K562 (cell line): Measurements from ENCODE around the gene DOP1A. TPM values are rescaled to one million over a fixed set of nuclear protein-coding genes. Genes with fewer than 3 reads are reported as not detected.
A peak's percentile ranks its signal among the peaks of the same experiment; 100 is the strongest.

Experiments
- BRD9 ChIP-seq: fragments of 450-650 bp; IDR thresholded peaks from 2 replicates; pipeline ENCODE4 v1.6.1; 2018; ENCODE audit warnings: low read depth; ENCODE audit not compliant: partially characterized antibody
- CBFB ChIP-seq: sonication (generic); formaldehyde crosslinking; IDR thresholded peaks from 2 replicates; pipeline ENCODE4 v1.4.0; 2020; ENCODE audit warnings: mild to moderate bottlenecking, missing genetic modification reagents
- EP400 ChIP-seq: fragments of 450-650 bp; IDR thresholded peaks from 2 replicates; pipeline ENCODE4 v1.6.1; 2017; ENCODE audit warnings: antibody characterized with exemption, mild to moderate bottlenecking, moderate library complexity
- FIP1L1 ChIP-seq: fragments of 200-400 bp; formaldehyde crosslinking; IDR thresholded peaks from 2 replicates; pipeline ENCODE4 v1.6.1; 2018; ENCODE audit warnings: mild to moderate bottlenecking, low read depth, low read length; ENCODE audit not compliant: poor library complexity, severe bottlenecking
- HNRNPL ChIP-seq: fragments of 200-400 bp; formaldehyde crosslinking; IDR thresholded peaks from 2 replicates; pipeline ENCODE4 v1.6.1; 2017; ENCODE audit warnings: low read depth, mild to moderate bottlenecking, low read length
- MED1 ChIP-seq: sonication (generic); formaldehyde crosslinking; IDR thresholded peaks from 2 replicates; pipeline ENCODE4 v1.8.1; 2023; ENCODE audit warnings: missing genetic modification reagents, borderline replicate concordance
- NEUROD1 ChIP-seq: fragments of 150-350 bp; IDR thresholded peaks from 2 replicates; pipeline ENCODE4 v1.6.1; 2014; ENCODE audit warnings: borderline replicate concordance, low read length, low read depth; ENCODE audit not compliant: partially characterized antibody
- PCBP1 ChIP-seq: fragments of 200-400 bp; formaldehyde crosslinking; IDR thresholded peaks from 2 replicates; pipeline ENCODE4 v1.6.1; 2018; ENCODE audit warnings: mild to moderate bottlenecking, low read depth, low read length; ENCODE audit not compliant: poor library complexity, severe bottlenecking
- PTTG1 ChIP-seq: fragments of 450-650 bp; IDR thresholded peaks from 2 replicates; pipeline ENCODE4 v1.6.1; 2016; ENCODE audit warnings: low read depth, mild to moderate bottlenecking, missing genetic modification characterization, missing compliant biosample characterization
- TAF15 ChIP-seq: fragments of 200-400 bp; formaldehyde crosslinking; IDR thresholded peaks from 2 replicates; pipeline ENCODE4 v1.6.1; 2017; ENCODE audit warnings: mild to moderate bottlenecking, low read depth, low read length, moderate library complexity
- ZC3H4 ChIP-seq: sonication (generic); formaldehyde crosslinking; IDR thresholded peaks from 2 replicates; pipeline ENCODE4 v1.9.0; 2021; ENCODE audit warnings: missing genetic modification reagents, borderline replicate concordance
- ZFP36 ChIP-seq: fragments of 150-350 bp; IDR thresholded peaks from 2 replicates; pipeline ENCODE4 v1.6.1; 2018; ENCODE audit warnings: low read length, low read depth; ENCODE audit not compliant: partially characterized antibody
- ZNF57 ChIP-seq: fragments of 450-650 bp; formaldehyde crosslinking; IDR thresholded peaks from 2 replicates; pipeline ENCODE4 v1.4.0; 2020; ENCODE audit warnings: mild to moderate bottlenecking, moderate library complexity
- polyA plus RNA-seq, 8 experiments: library from polyadenylated mRNA; depleted of rRNA in 4 of 8; stranded (reverse) in 5 of 8; unstranded in 3 of 8; fragments of >200 nt; fragmentation: Nextera tagmentation in 2 of 8; fragmentation: Illumina TruSeq in 1 of 8; extraction: Ambion mirVana in 2 of 8; extraction: Trizol in 1 of 8; gene quantifications; 2 replicates each; pipeline versions ENCODE4 v1.2.1 to v1.2.3, GENCODE V29; 2011 to 2014; ENCODE audit warnings: inconsistent platforms in 1 of 8, missing spikeins in 1 of 8
- total RNA-seq, 7 experiments: library from RNA; depleted of rRNA in 6 of 7; stranded (reverse); fragments of >200 nt in 6 of 7; fragmentation: Illumina TruSeq in 2 of 7; extraction: Trizol in 2 of 7; gene quantifications; 2 replicates each; pipeline versions ENCODE4 v1.2.1 to v1.2.3, GENCODE V29; 2011 to 2021; ENCODE audit warnings: low replicate concordance in 1 of 7
- TF ChIP-seq, protein P1 (sequence below): fragments of 450-650 bp; IDR thresholded peaks from 2 replicates; pipeline ENCODE4 v1.6.1; 2018; ENCODE audit not compliant: partially characterized antibody
- TF ChIP-seq, protein P2 (sequence below): sonication (generic); formaldehyde crosslinking; IDR thresholded peaks from 2 replicates; pipeline ENCODE4 v1.4.0; 2020; ENCODE audit warnings: mild to moderate bottlenecking, missing genetic modification reagents
- TF ChIP-seq, protein P3 (sequence below), 2 experiments: fragments of 450-650 bp; conservative IDR thresholded peaks; 2 replicates each; pipeline ENCODE4 v1.6.1; 2017; ENCODE audit warnings: mild to moderate bottlenecking in 2 of 2, moderate library complexity in 2 of 2
- TF ChIP-seq, protein P4 (sequence below): fragments of 450-650 bp; IDR thresholded peaks from 2 replicates; pipeline ENCODE4 v1.6.1; 2018; ENCODE audit warnings: mild to moderate bottlenecking, low read depth; ENCODE audit not compliant: partially characterized antibody

The DOP1A gene
- total and polyA plus RNA-seq, 9 of the 15 experiments (the other 6 are each of a cell fraction or from before 2014, with no cell fraction given), result 0.75 to 10.5 (median 4.4) TPM

DNA sequence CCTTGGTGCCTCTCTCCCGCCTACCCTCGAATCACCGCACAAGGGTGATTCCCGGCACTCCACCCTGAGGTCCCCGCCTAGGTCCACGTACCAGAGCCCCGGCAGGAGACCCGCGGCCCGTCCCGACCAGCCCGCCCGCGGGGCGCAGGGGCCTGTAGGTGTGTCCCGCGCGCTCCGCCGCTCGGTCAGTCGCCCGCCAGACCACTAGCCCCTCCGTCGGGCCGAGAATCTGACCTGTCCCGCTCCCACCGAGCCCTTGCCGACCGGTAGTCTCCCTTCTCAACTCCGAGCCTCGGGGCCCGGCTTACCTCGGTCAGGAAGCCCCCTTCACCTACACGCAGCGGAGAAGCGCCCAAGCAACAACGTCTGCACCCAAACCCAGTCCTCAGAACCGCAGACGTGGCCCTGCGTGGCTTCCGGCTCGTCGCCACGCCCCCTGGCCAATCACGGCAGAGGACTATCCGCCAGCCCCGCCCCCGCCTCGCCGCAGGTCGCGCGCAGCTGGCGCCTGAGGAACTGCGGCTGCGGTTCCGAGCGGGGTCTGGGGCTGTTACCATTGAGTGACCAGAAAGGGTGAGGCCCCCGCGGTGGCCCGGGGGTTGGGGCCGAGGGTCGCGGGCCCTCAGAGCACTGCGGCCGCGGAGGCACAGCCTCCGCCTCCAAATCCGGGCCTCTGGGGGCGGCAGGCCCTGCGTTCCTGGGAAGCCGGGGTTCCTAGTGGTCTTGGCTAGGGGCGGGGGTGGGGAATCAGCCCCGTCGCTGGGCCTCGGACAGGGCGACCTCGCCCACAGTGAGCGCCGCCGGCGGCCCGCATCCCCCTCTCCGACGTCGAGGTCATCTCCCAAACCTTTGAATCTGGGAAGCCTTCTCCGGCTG is 125.6 kb downstream of the DOP1A start, which contains the start of the genes PGM3 and RWDD2A (continued):
- TF ChIP-seq, protein P1, sequence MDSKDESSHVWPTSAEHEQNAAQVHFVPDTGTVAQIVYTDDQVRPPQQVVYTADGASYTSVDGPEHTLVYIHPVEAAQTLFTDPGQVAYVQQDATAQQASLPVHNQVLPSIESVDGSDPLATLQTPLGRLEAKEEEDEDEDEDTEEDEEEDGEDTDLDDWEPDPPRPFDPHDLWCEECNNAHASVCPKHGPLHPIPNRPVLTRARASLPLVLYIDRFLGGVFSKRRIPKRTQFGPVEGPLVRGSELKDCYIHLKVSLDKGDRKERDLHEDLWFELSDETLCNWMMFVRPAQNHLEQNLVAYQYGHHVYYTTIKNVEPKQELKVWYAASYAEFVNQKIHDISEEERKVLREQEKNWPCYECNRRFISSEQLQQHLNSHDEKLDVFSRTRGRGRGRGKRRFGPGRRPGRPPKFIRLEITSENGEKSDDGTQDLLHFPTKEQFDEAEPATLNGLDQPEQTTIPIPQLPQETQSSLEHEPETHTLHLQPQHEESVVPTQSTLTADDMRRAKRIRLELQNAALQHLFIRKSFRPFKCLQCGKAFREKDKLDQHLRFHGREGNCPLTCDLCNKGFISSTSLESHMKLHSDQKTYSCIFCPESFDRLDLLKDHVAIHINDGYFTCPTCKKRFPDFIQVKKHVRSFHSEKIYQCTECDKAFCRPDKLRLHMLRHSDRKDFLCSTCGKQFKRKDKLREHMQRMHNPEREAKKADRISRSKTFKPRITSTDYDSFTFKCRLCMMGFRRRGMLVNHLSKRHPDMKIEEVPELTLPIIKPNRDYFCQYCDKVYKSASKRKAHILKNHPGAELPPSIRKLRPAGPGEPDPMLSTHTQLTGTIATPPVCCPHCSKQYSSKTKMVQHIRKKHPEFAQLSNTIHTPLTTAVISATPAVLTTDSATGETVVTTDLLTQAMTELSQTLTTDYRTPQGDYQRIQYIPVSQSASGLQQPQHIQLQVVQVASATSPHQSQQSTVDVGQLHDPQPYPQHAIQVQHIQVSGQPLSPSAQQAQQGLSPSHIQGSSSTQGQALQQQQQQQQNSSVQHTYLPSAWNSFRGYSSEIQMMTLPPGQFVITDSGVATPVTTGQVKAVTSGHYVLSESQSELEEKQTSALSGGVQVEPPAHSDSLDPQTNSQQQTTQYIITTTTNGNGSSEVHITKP, result peak; percentile 59
- TF ChIP-seq TAF15 (no peak), FIP1L1 (peak; percentile 52), MED1 (CRISPR knock-in tag) (no peak), NEUROD1 (no peak), ZNF57 (CRISPR knock-in tag) (no peak), ZC3H4 (no peak), PTTG1 (no peak), EP400 (peak; percentile 97), HNRNPL (no peak), ZFP36 (no peak), CBFB (CRISPR knock-in tag) (0 out of 2 replicates have a peak, but pooled peaks have one; percentile 70), BRD9 (peak; percentile 26), PCBP1 (peak; percentile 64)
- TF ChIP-seq, protein P2, sequence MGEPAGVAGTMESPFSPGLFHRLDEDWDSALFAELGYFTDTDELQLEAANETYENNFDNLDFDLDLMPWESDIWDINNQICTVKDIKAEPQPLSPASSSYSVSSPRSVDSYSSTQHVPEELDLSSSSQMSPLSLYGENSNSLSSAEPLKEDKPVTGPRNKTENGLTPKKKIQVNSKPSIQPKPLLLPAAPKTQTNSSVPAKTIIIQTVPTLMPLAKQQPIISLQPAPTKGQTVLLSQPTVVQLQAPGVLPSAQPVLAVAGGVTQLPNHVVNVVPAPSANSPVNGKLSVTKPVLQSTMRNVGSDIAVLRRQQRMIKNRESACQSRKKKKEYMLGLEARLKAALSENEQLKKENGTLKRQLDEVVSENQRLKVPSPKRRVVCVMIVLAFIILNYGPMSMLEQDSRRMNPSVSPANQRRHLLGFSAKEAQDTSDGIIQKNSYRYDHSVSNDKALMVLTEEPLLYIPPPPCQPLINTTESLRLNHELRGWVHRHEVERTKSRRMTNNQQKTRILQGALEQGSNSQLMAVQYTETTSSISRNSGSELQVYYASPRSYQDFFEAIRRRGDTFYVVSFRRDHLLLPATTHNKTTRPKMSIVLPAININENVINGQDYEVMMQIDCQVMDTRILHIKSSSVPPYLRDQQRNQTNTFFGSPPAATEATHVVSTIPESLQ (CRISPR knock-in tag), result no peak; the same call in 1 of the 2 replicates
- TF ChIP-seq, protein P3, sequence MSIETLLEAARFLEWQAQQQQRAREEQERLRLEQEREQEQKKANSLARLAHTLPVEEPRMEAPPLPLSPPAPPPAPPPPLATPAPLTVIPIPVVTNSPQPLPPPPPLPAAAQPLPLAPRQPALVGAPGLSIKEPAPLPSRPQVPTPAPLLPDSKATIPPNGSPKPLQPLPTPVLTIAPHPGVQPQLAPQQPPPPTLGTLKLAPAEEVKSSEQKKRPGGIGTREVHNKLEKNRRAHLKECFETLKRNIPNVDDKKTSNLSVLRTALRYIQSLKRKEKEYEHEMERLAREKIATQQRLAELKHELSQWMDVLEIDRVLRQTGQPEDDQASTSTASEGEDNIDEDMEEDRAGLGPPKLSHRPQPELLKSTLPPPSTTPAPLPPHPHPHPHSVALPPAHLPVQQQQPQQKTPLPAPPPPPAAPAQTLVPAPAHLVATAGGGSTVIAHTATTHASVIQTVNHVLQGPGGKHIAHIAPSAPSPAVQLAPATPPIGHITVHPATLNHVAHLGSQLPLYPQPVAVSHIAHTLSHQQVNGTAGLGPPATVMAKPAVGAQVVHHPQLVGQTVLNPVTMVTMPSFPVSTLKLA (conservative IDR thresholded peaks at IDR 0.05), result peak; percentile 73 to 85
- TF ChIP-seq, protein P4, sequence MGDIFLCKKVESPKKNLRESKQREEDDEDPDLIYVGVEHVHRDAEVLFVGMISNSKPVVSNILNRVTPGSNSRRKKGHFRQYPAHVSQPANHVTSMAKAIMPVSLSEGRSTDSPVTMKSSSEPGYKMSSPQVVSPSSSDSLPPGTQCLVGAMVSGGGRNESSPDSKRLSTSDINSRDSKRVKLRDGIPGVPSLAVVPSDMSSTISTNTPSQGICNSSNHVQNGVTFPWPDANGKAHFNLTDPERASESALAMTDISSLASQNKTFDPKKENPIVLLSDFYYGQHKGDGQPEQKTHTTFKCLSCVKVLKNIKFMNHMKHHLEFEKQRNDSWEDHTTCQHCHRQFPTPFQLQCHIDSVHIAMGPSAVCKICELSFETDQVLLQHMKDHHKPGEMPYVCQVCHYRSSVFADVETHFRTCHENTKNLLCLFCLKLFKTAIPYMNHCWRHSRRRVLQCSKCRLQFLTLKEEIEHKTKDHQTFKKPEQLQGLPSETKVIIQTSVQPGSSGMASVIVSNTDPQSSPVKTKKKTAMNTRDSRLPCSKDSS, result no peak
